GM23248 (cell line): Measurements from ENCODE around the gene CNTNAP5.

Source experiments
- EZH2 ChIP-seq: fragments of 200-600 bp; sonication (generic); IDR thresholded peaks from 2 replicates; pipeline ENCODE4 v1.6.1; 2018; ENCODE audit warnings: antibody characterized with exemption, mild to moderate bottlenecking; ENCODE audit not compliant: insufficient read depth, poor library complexity, severe bottlenecking
- EZH2phosphoT487 ChIP-seq: fragments of 200-600 bp; sonication (generic); IDR thresholded peaks from 2 replicates; pipeline ENCODE4 v1.6.1; 2018; ENCODE audit warnings: antibody characterized with exemption, moderate library complexity, mild to moderate bottlenecking, low read depth; ENCODE audit not compliant: insufficient read depth

DNA sequence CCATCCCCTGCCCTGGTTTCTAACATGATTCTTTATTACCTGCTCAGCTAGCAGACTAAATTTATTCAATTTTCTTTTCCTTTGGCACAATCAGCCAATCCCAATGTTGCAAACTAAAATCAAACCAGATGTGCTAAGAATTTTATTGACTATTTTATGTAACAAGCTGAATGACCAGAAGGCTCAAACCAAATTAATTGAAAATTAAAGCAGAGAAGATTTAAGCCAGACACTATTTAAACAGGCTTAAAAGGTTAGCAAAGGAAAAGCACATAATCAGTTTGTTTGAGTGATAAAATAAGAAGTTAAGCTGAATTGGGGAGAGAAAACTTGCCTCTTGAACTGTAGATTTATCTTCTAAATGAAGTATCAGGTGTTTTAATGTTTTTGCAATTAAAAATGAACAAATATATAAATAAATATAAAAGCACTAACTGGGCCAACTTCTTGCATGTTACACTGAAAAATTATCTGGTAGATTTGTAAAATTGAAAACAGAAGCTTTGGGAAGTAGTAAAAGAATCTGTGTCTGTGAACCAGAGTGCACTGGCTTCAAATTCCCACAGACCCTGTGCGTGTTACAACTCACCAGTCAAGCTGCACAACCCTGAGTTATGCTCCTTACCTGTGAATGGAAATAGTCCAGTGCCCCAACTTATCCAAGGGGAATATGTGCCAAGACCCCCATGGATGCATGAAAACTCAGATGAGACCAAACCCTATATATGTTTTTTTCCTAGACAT lies 283.4 kb downstream of the CNTNAP5 start:
- TF ChIP-seq EZH2 (no peak), EZH2phosphoT487 (no peak)
